Mesenchymal stem cell (in vitro differentiated cells and primary cell): ENCODE measurements around the gene EXOC4.

Source experiments
- DNase-seq: peaks from one replicate; pipeline ENCODE4 v3.0.0-alpha.2; 2013
- H2AFZ ChIP-seq: one replicate; pipeline ENCODE4 v1.6.1; 2013; ENCODE audit warnings: low read depth, mild to moderate bottlenecking, control low read depth, inconsistent platforms, low read length, moderate library complexity
- H2AK5ac ChIP-seq: 2 replicates; pipeline ENCODE4 v1.6.1; 2013; ENCODE audit warnings: low read length, moderate library complexity, mild to moderate bottlenecking, inconsistent platforms; ENCODE audit not compliant: severe bottlenecking
- H2BK120ac ChIP-seq: one replicate; pipeline ENCODE4 v1.6.1; 2013; ENCODE audit warnings: low read depth, mild to moderate bottlenecking, inconsistent platforms, low read length, moderate library complexity
- H2BK12ac ChIP-seq, 2 experiments: one replicate each; pipeline ENCODE4 v1.6.1; 2013; ENCODE audit warnings: inconsistent platforms in 2 of 2, low read length in 2 of 2, mild to moderate bottlenecking in 2 of 2, moderate library complexity in 2 of 2, control low read depth in 1 of 2
- H2BK15ac ChIP-seq: one replicate; pipeline ENCODE4 v1.6.1; 2013; ENCODE audit warnings: mild to moderate bottlenecking, low read depth, inconsistent platforms; ENCODE audit not compliant: poor library complexity, severe bottlenecking
- H2BK5ac ChIP-seq: 2 replicates; pipeline ENCODE4 v1.6.1; 2013; ENCODE audit warnings: low read depth, mild to moderate bottlenecking, low read length, control low read depth, inconsistent platforms; ENCODE audit not compliant: poor library complexity, severe bottlenecking
- H3K14ac ChIP-seq, 2 experiments: one replicate each; pipeline ENCODE4 v1.6.1; 2013; ENCODE audit warnings: inconsistent platforms in 2 of 2, low read length in 2 of 2, control low read depth in 1 of 2, mild to moderate bottlenecking in 1 of 2, moderate library complexity in 1 of 2
- H3K18ac ChIP-seq, 2 experiments: one replicate each; pipeline ENCODE4 v1.6.1; 2013; ENCODE audit warnings: inconsistent platforms in 2 of 2, low read length in 2 of 2, control low read depth in 1 of 2, low read depth in 1 of 2, mild to moderate bottlenecking in 1 of 2
- H3K23ac ChIP-seq, 2 experiments: one replicate each; pipeline ENCODE4 v1.6.1; 2013; ENCODE audit warnings: inconsistent platforms in 2 of 2, low read length in 2 of 2, mild to moderate bottlenecking in 2 of 2, moderate library complexity in 2 of 2, control low read depth in 1 of 2
- H3K27ac ChIP-seq: 2 replicates; pipeline ENCODE4 v1.5.1; 2013; ENCODE audit warnings: mild to moderate bottlenecking, moderate library complexity, low read length, control low read depth, inconsistent platforms; ENCODE audit not compliant: poor library complexity, severe bottlenecking
- H3K27me3 ChIP-seq, 2 experiments: 2 replicates each; pipeline versions ENCODE4 v1.6.1 to v1.7.0; 2013; ENCODE audit warnings: low read length in 2 of 2, mild to moderate bottlenecking in 2 of 2, moderate library complexity in 2 of 2, control low read depth in 1 of 2, inconsistent platforms in 1 of 2; ENCODE audit not compliant: control insufficient read depth in 1 of 2, insufficient read depth in 1 of 2
- H3K36me3 ChIP-seq, 2 experiments: 2 replicates each; pipeline versions ENCODE4 v1.6.1 to v1.7.0; 2013; ENCODE audit warnings: low read length in 2 of 2, control low read depth in 1 of 2, inconsistent platforms in 1 of 2, low read depth in 1 of 2, mild to moderate bottlenecking in 1 of 2; ENCODE audit not compliant: insufficient read depth in 2 of 2, control insufficient read depth in 1 of 2
- H3K4ac ChIP-seq, 2 experiments: one replicate each; pipeline ENCODE4 v1.6.1; 2013; ENCODE audit warnings: inconsistent platforms in 2 of 2, low read length in 2 of 2, mild to moderate bottlenecking in 2 of 2, moderate library complexity in 2 of 2, control low read depth in 1 of 2, low read depth in 1 of 2
- H3K4me1 ChIP-seq: 2 replicates; pipeline ENCODE4 v1.6.1; 2013; ENCODE audit warnings: low read depth, low read length, control low read depth; ENCODE audit not compliant: control insufficient read depth, insufficient read depth
- H3K4me2 ChIP-seq: 2 replicates; pipeline ENCODE4 v1.6.1; 2013; ENCODE audit warnings: low read length, mild to moderate bottlenecking, inconsistent platforms; ENCODE audit not compliant: poor library complexity, severe bottlenecking
- H3K4me3 ChIP-seq, 2 experiments: 2 replicates each; pipeline versions ENCODE4 v1.5.1 to v1.7.0; 2013; ENCODE audit warnings: low read length in 2 of 2, mild to moderate bottlenecking in 2 of 2, control low read depth in 1 of 2, low read depth in 1 of 2; ENCODE audit not compliant: insufficient read depth in 1 of 2
- H3K79me1 ChIP-seq: replicated peaks from 2 replicates; pipeline ENCODE4 v1.6.1; 2013; ENCODE audit warnings: mild to moderate bottlenecking, control low read depth, low read length, inconsistent platforms; ENCODE audit not compliant: poor library complexity, severe bottlenecking
- H3K9ac ChIP-seq: 2 replicates; pipeline ENCODE4 v1.7.0; 2013; ENCODE audit warnings: mild to moderate bottlenecking, low read length, moderate library complexity
- H3K9me3 ChIP-seq: 2 replicates; pipeline ENCODE4 v1.7.0; 2013; ENCODE audit warnings: mild to moderate bottlenecking, low read length; ENCODE audit not compliant: control insufficient read depth
- H4K8ac ChIP-seq: one replicate; pipeline ENCODE4 v1.6.1; 2013; ENCODE audit warnings: inconsistent platforms, mild to moderate bottlenecking, low read length, moderate library complexity
- H4K91ac ChIP-seq: one replicate; pipeline ENCODE4 v1.6.1; 2013; ENCODE audit warnings: mild to moderate bottlenecking, low read length, inconsistent platforms
- WGBS: methylation state at CpG from one replicate; pipeline ENCODE4 v1.1.7; 2013; ENCODE audit warnings: mixed read lengths; 5-methylcytosine and 5-hydroxymethylcytosine counted together

Gene EXOC4

GRCh38 chr7:133812877-133813276, 560.0 kb downstream of the EXOC4 start:
- no peak overlapping the region for H3K18ac ChIP-seq
- no peak overlapping the region for H3K23ac ChIP-seq
- H3K27me3 ChIP-seq = no peaks in the 10 kb centered on the region
- no peak overlapping the region for H3K4ac ChIP-seq
- no peak overlapping the region for H4K8ac ChIP-seq
- WGBS = 94% methylated on average over 6 of the region's 6 CpGs
- no peak overlapping the region for H4K91ac ChIP-seq
- no peak overlapping the region for H2BK120ac ChIP-seq
- peaks cover 3% of the 10 kb centered on the region for H3K79me1 ChIP-seq
- no peak overlapping the region for H3K27ac ChIP-seq
- H3K4me1 ChIP-seq = peaks cover 5% of the 10 kb centered on the region
- peaks cover 0 to 7% of the 10 kb centered on the region in 2 experiments for H3K36me3 ChIP-seq
- no peak overlapping the region for H3K9ac ChIP-seq
- H2BK12ac ChIP-seq = no peak overlapping the region
- H3K9me3 ChIP-seq = no peaks in the 10 kb centered on the region
- no peak overlapping the region for H3K4me3 ChIP-seq
- no peak overlapping the region for H3K4me2 ChIP-seq
- no peak overlapping the region for H2AFZ ChIP-seq
- no peak overlapping the region for H2BK5ac ChIP-seq
- no peak overlapping the region for H2AK5ac ChIP-seq
- no peak overlapping the region for H3K14ac ChIP-seq
- no peak for DNase-seq
- no peak overlapping the region for H2BK15ac ChIP-seq

GRCh38 chr7:133815611-133816210, 562.8 kb downstream of the EXOC4 start:
- H2BK120ac ChIP-seq = no peak overlapping the region
- H3K18ac ChIP-seq = no peak overlapping the region
- peaks cover 5 to 21% of the 10 kb centered on the region in 2 experiments for H3K36me3 ChIP-seq
- no peak overlapping the region for H3K14ac ChIP-seq
- no peak overlapping the region for H3K4me3 ChIP-seq
- no peaks in the 10 kb centered on the region for H3K27me3 ChIP-seq
- H2AK5ac ChIP-seq = peak overlapping the region; percentile 16
- H4K91ac ChIP-seq = no peak overlapping the region
- H3K9ac ChIP-seq = no peak overlapping the region
- H2AFZ ChIP-seq = no peak overlapping the region
- H3K27ac ChIP-seq = peak overlapping the region; percentile 5
- H4K8ac ChIP-seq = no peak overlapping the region
- WGBS = 93% methylated on average over 2 of the region's 3 CpGs
- DNase-seq = peak; percentile 52
- H2BK15ac ChIP-seq = no peak overlapping the region
- no peaks in the 10 kb centered on the region for H3K9me3 ChIP-seq
- H3K4ac ChIP-seq = no peak overlapping the region
- peaks cover 6% of the 10 kb centered on the region for H3K79me1 ChIP-seq
- no peak overlapping the region for H2BK12ac ChIP-seq
- no peak overlapping the region for H2BK5ac ChIP-seq
- H3K4me2 ChIP-seq = no peak overlapping the region
- H3K23ac ChIP-seq = no peak overlapping the region
- H3K4me1 ChIP-seq = peaks cover 5% of the 10 kb centered on the region

GRCh38 chr7:133819695-133820094, 566.8 kb downstream of the EXOC4 start:
- peaks cover 10% of the 10 kb centered on the region for H3K79me1 ChIP-seq
- H2AK5ac ChIP-seq = no peak overlapping the region
- H3K14ac ChIP-seq = no peak overlapping the region
- no peaks in the 10 kb centered on the region for H3K27me3 ChIP-seq
- H3K36me3 ChIP-seq = peaks cover 5 to 21% of the 10 kb centered on the region in 2 experiments
- H2BK12ac ChIP-seq = no peak overlapping the region
- no peak overlapping the region for H2BK120ac ChIP-seq
- WGBS = 100% methylated on average over 1 of the region's 3 CpGs
- no peak overlapping the region for H3K27ac ChIP-seq
- H3K4ac ChIP-seq = no peak overlapping the region
- H2BK15ac ChIP-seq = no peak overlapping the region
- no peak overlapping the region for H3K4me3 ChIP-seq
- no peak overlapping the region for H4K8ac ChIP-seq
- no peak overlapping the region for H3K23ac ChIP-seq
- DNase-seq = no peak
- peaks cover 5% of the 10 kb centered on the region for H3K4me1 ChIP-seq
- no peak overlapping the region for H3K9ac ChIP-seq
- H3K4me2 ChIP-seq = no peak overlapping the region
- no peak overlapping the region for H2AFZ ChIP-seq
- no peaks in the 10 kb centered on the region for H3K9me3 ChIP-seq
- no peak overlapping the region for H4K91ac ChIP-seq
- no peak overlapping the region for H3K18ac ChIP-seq
- no peak overlapping the region for H2BK5ac ChIP-seq

- H2AFZ ChIP-seq = no peak overlapping the region
- no peak overlapping the region for H3K4me3 ChIP-seq
- no peak overlapping the region for H4K91ac ChIP-seq
- no peak overlapping the region for H2BK12ac ChIP-seq
- H3K14ac ChIP-seq = no peak overlapping the region
- H3K79me1 ChIP-seq = peaks cover 10% of the 10 kb centered on the region
- peaks cover 5 to 21% of the 10 kb centered on the region in 2 experiments for H3K36me3 ChIP-seq
- no peaks in the 10 kb centered on the region for H3K27me3 ChIP-seq
- 95% methylated on average over 3 of the region's 4 CpGs for WGBS
- no peak overlapping the region for H3K4ac ChIP-seq
- H3K4me2 ChIP-seq = no peak overlapping the region
- DNase-seq = no peak
- peaks cover 4% of the 10 kb centered on the region for H3K4me1 ChIP-seq
- no peak overlapping the region for H2BK120ac ChIP-seq
- H3K18ac ChIP-seq = no peak overlapping the region
- H2BK5ac ChIP-seq = no peak overlapping the region
- H3K27ac ChIP-seq = no peak overlapping the region
- H3K23ac ChIP-seq = no peak overlapping the region
- H3K9ac ChIP-seq = no peak overlapping the region
- H4K8ac ChIP-seq = no peak overlapping the region
- H3K9me3 ChIP-seq = no peaks in the 10 kb centered on the region
- H2AK5ac ChIP-seq = no peak overlapping the region
- no peak overlapping the region for H2BK15ac ChIP-seq
Measured at GRCh38 chr7:133820584-133820983, 567.7 kb downstream of the EXOC4 start.
